NB4 (cell line): ENCODE data around the gene PPP1R1B.
"Not testable (repeated sequence)": the region's sequence is repeated elsewhere in the genome, so short reads cannot be mapped to it uniquely, and the experiment has no call there.

Experiments
- POLR2A ChIP-seq: IDR thresholded peaks from 2 replicates; pipeline ENCODE4 v1.6.1; 2011; ENCODE audit warnings: mild to moderate bottlenecking; ENCODE audit not compliant: insufficient read length; ENCODE audit errors: extremely low read depth
- TF ChIP-seq, protein P1 (sequence below): IDR thresholded peaks from one replicate; pipeline ENCODE4 v1.5.1; 2012; ENCODE audit warnings: low read depth, low read length
- TF ChIP-seq, protein P2 (sequence below): IDR thresholded peaks from 2 replicates; pipeline ENCODE4 v1.6.1; 2011; ENCODE audit warnings: low read depth, low read length

- TF ChIP-seq, protein P1, sequence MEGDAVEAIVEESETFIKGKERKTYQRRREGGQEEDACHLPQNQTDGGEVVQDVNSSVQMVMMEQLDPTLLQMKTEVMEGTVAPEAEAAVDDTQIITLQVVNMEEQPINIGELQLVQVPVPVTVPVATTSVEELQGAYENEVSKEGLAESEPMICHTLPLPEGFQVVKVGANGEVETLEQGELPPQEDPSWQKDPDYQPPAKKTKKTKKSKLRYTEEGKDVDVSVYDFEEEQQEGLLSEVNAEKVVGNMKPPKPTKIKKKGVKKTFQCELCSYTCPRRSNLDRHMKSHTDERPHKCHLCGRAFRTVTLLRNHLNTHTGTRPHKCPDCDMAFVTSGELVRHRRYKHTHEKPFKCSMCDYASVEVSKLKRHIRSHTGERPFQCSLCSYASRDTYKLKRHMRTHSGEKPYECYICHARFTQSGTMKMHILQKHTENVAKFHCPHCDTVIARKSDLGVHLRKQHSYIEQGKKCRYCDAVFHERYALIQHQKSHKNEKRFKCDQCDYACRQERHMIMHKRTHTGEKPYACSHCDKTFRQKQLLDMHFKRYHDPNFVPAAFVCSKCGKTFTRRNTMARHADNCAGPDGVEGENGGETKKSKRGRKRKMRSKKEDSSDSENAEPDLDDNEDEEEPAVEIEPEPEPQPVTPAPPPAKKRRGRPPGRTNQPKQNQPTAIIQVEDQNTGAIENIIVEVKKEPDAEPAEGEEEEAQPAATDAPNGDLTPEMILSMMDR, result not testable (repeated sequence)
- not testable (repeated sequence) for TF ChIP-seq POLR2A
- TF ChIP-seq, protein P2, sequence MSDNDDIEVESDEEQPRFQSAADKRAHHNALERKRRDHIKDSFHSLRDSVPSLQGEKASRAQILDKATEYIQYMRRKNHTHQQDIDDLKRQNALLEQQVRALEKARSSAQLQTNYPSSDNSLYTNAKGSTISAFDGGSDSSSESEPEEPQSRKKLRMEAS, result not testable (repeated sequence)
These were observed 36.6 kb upstream of the PPP1R1B start for GRCh38 chr17:39590180-39590579.
